ENCODE results near the gene CISD3.

Gene CISD3

DNA sequence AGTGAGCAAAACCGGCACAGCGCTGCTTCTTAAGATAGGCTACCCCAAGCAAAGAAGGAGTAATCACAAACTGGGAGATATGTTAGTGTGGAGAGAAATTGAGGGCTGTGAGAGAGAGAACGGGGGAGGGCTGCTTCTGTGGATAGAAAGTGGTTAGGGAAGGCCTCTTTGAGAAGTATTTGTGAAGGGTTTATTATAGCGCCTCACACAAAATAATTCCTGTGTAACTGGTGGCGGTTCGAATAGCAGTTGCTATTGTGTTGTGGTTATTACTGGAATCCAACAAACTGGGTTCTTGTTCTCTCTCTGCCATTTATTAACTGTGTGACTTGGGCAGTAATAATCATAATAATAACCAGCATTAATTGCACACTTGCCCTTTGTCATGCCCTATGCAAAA lies 9.2 kb upstream of the CISD3 start:
- H4K8ac ChIP-seq (ENCODE audit: low read length) = no peak overlapping the region
- no peaks in the 10 kb centered on the region for H3K9me3 ChIP-seq (ENCODE audit: control insufficient read depth, low read length)
- peaks cover 68 to 76% of the 10 kb centered on the region in 2 experiments for H3K36me3 ChIP-seq (ENCODE audit: control insufficient read depth in 1 of 2, insufficient read depth in 2 of 2, low read depth in 1 of 2, low read length in 2 of 2)
- H3K27me3 ChIP-seq (ENCODE audit: control insufficient read depth in 1 of 2, insufficient read depth in 1 of 2, low read length in 2 of 2) = no peaks in the 10 kb centered on the region
- H2AK5ac ChIP-seq (ENCODE audit: low read length, severe bottlenecking) = no peak overlapping the region
- no peak overlapping the region for H3K27ac ChIP-seq (ENCODE audit: low read length, poor library complexity, severe bottlenecking)
- H3K4me2 ChIP-seq (ENCODE audit: low read length, poor library complexity, severe bottlenecking) = no peak overlapping the region
- no peak overlapping the region for H3K4me3 ChIP-seq (ENCODE audit: insufficient read depth in 1 of 2, low read depth in 1 of 2, low read length in 2 of 2)
- H3K18ac ChIP-seq (ENCODE audit: low read depth in 1 of 2, low read length in 2 of 2) = no peak overlapping the region
- no peak for DNase-seq
- no peak overlapping the region for H3K23ac ChIP-seq (ENCODE audit: low read length in 2 of 2)
- H2BK120ac ChIP-seq (ENCODE audit: low read depth, low read length) = no peak overlapping the region
- no peak overlapping the region for H3K9ac ChIP-seq (ENCODE audit: low read length)
- H3K14ac ChIP-seq (ENCODE audit: low read length in 2 of 2) = no peak overlapping the region
- H4K91ac ChIP-seq (ENCODE audit: low read length) = no peak overlapping the region
- H3K79me1 ChIP-seq (replicated peaks; ENCODE audit: low read length, poor library complexity, severe bottlenecking) = peaks cover 1% of the 10 kb centered on the region
- H3K4ac ChIP-seq (ENCODE audit: low read depth in 1 of 2, low read length in 2 of 2) = no peak overlapping the region
- H3K4me1 ChIP-seq (ENCODE audit: control insufficient read depth, insufficient read depth, low read depth, low read length) = peaks cover 8% of the 10 kb centered on the region
- 99% methylated on average over 4 of the region's 6 CpGs for WGBS
- H2BK12ac ChIP-seq (ENCODE audit: low read length in 2 of 2) = no peak overlapping the region
- H2BK5ac ChIP-seq (ENCODE audit: low read depth, low read length, poor library complexity, severe bottlenecking) = no peak overlapping the region
- H2AFZ ChIP-seq (ENCODE audit: low read depth, low read length) = no peak overlapping the region
- no peak overlapping the region for H2BK15ac ChIP-seq (ENCODE audit: low read depth, poor library complexity, severe bottlenecking)

DNA sequence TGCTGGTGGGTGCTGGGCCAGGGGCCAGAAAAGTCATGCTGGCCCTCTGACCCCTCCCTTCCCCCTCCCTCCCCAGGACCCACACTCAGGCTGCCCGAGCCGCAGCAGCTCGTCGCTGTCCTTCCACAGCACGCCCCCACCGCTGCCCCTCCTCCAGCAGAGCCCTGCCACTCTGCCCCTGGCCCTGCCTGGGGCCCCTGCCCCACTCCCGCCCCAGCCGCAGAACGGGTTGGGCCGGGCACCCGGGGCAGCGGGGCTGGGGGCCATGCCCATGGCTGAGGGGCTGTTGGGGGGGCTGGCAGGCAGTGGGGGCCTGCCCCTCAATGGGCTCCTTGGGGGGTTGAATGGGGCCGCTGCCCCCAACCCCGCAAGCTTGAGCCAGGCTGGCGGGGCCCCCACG lies 8.3 kb upstream of the CISD3 start:
- Histone ChIP-seq H3K14ac (ENCODE audit: low read length in 2 of 2) (no peak overlapping the region), H3K4me2 (ENCODE audit: low read length, poor library complexity, severe bottlenecking) (no peak overlapping the region), H3K27me3 (ENCODE audit: control insufficient read depth in 1 of 2, insufficient read depth in 1 of 2, low read length in 2 of 2) (no peaks in the 10 kb centered on the region), H3K4ac (ENCODE audit: low read depth in 1 of 2, low read length in 2 of 2) (no peak overlapping the region), H2BK15ac (ENCODE audit: low read depth, poor library complexity, severe bottlenecking) (no peak overlapping the region), H2AK5ac (ENCODE audit: low read length, severe bottlenecking) (no peak overlapping the region), H3K36me3 (ENCODE audit: control insufficient read depth in 1 of 2, insufficient read depth in 2 of 2, low read depth in 1 of 2, low read length in 2 of 2) (peaks cover 60 to 68% of the 10 kb centered on the region in 2 experiments), H3K27ac (ENCODE audit: low read length, poor library complexity, severe bottlenecking) (no peak overlapping the region), H2BK12ac (ENCODE audit: low read length in 2 of 2) (no peak overlapping the region), H2AFZ (ENCODE audit: low read depth, low read length) (no peak overlapping the region), H3K9me3 (ENCODE audit: control insufficient read depth, low read length) (no peaks in the 10 kb centered on the region), H3K79me1 (replicated peaks; ENCODE audit: low read length, poor library complexity, severe bottlenecking) (peaks cover 1% of the 10 kb centered on the region), H4K8ac (ENCODE audit: low read length) (no peak overlapping the region), H2BK120ac (ENCODE audit: low read depth, low read length) (no peak overlapping the region), H3K18ac (ENCODE audit: low read depth in 1 of 2, low read length in 2 of 2) (no peak overlapping the region), H4K91ac (ENCODE audit: low read length) (no peak overlapping the region), H3K4me3 (ENCODE audit: insufficient read depth in 1 of 2, low read depth in 1 of 2, low read length in 2 of 2) (no peak overlapping the region), H3K23ac (ENCODE audit: low read length in 2 of 2) (no peak overlapping the region), H3K9ac (ENCODE audit: low read length) (no peak overlapping the region), H2BK5ac (ENCODE audit: low read depth, low read length, poor library complexity, severe bottlenecking) (no peak overlapping the region), H3K4me1 (ENCODE audit: control insufficient read depth, insufficient read depth, low read depth, low read length) (peaks cover 8% of the 10 kb centered on the region)
- WGBS = 95% methylated on average over 12 of the region's 16 CpGs
- no peak for DNase-seq

DNA sequence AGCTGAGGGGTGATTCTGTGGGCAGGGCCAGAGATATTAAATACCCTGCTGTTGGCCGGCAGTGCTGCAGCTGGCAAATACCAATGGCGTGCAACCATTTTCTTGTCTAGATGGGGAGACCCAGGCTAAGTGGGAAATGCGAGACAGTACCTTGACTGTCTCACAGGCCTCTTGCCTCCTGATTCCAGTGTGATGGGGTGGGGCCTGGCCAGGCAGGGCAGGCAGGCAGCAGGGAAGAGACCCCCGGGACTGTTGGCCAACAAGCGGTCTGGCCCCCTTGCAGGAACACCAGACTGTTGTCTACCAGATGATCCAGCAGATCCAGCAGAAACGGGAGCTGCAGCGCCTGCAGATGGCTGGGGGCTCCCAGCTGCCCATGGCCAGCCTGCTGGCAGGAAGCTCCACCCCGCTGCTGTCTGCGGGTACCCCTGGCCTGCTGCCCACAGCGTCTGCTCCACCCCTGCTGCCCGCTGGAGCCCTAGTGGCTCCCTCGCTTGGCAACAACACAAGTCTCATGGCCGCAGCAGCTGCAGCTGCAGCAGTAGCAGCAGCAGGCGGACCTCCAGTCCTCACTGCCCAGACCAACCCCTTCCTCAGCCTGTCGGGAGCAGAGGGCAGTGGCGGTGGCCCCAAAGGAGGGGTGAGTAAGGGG lies 5.7 kb upstream of the CISD3 start:
- Histone ChIP-seq H3K18ac (ENCODE audit: low read depth in 1 of 2, low read length in 2 of 2) (no peak overlapping the region), H3K4me1 (ENCODE audit: control insufficient read depth, insufficient read depth, low read depth, low read length) (peaks cover 11% of the 10 kb centered on the region), H3K27ac (ENCODE audit: low read length, poor library complexity, severe bottlenecking) (no peak overlapping the region), H3K4ac (ENCODE audit: low read depth in 1 of 2, low read length in 2 of 2) (no peak overlapping the region), H3K4me2 (ENCODE audit: low read length, poor library complexity, severe bottlenecking) (no peak overlapping the region), H2BK5ac (ENCODE audit: low read depth, low read length, poor library complexity, severe bottlenecking) (no peak overlapping the region), H2AFZ (ENCODE audit: low read depth, low read length) (no peak overlapping the region), H3K9me3 (ENCODE audit: control insufficient read depth, low read length) (no peaks in the 10 kb centered on the region), H2BK120ac (ENCODE audit: low read depth, low read length) (no peak overlapping the region), H3K4me3 (ENCODE audit: insufficient read depth in 1 of 2, low read depth in 1 of 2, low read length in 2 of 2) (no peak overlapping the region), H3K36me3 (ENCODE audit: control insufficient read depth in 1 of 2, insufficient read depth in 2 of 2, low read depth in 1 of 2, low read length in 2 of 2) (peaks cover 38 to 52% of the 10 kb centered on the region in 2 experiments), H2BK12ac (ENCODE audit: low read length in 2 of 2) (no peak overlapping the region), H3K14ac (ENCODE audit: low read length in 2 of 2) (no peak overlapping the region), H4K91ac (ENCODE audit: low read length) (no peak overlapping the region), H2AK5ac (ENCODE audit: low read length, severe bottlenecking) (no peak overlapping the region), H2BK15ac (ENCODE audit: low read depth, poor library complexity, severe bottlenecking) (no peak overlapping the region), H3K9ac (ENCODE audit: low read length) (no peak overlapping the region), H4K8ac (ENCODE audit: low read length) (no peak overlapping the region), H3K79me1 (replicated peaks; ENCODE audit: low read length, poor library complexity, severe bottlenecking) (peaks cover 1% of the 10 kb centered on the region), H3K23ac (ENCODE audit: low read length in 2 of 2) (peak overlapping the region in 1 of 2 experiments; percentile 67), H3K27me3 (ENCODE audit: control insufficient read depth in 1 of 2, insufficient read depth in 1 of 2, low read length in 2 of 2) (no peaks in the 10 kb centered on the region)
- no peak for DNase-seq
- WGBS = 95% methylated on average over 14 of the region's 16 CpGs

DNA sequence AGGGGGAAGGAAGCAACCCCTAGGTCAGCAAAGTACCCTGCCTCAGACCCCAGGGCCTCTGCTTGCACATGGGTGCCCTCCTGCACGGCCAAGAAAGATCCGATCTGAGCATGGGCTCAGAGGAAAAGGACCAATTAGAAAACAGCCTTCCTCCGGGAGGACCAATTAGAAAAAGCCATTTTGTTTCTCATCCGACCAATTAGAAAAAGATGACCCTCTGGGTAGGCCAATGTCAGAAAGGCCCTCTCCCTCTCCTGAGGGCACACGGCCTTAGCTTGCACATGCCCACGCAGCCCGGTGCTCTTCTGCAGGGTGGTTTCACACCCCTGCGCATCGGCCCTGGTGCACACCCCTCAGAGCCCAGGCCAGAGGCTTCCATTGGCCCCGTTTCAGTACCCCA lies 5.1 kb upstream of the CISD3 start:
- Histone ChIP-seq H3K36me3 (ENCODE audit: control insufficient read depth in 1 of 2, insufficient read depth in 2 of 2, low read depth in 1 of 2, low read length in 2 of 2) (peaks cover 38 to 46% of the 10 kb centered on the region in 2 experiments), H2BK120ac (ENCODE audit: low read depth, low read length) (no peak overlapping the region), H2AFZ (ENCODE audit: low read depth, low read length) (no peak overlapping the region), H3K23ac (ENCODE audit: low read length in 2 of 2) (no peak overlapping the region), H3K27me3 (ENCODE audit: control insufficient read depth in 1 of 2, insufficient read depth in 1 of 2, low read length in 2 of 2) (no peaks in the 10 kb centered on the region), H3K4me1 (ENCODE audit: control insufficient read depth, insufficient read depth, low read depth, low read length) (peaks cover 15% of the 10 kb centered on the region), H2BK15ac (ENCODE audit: low read depth, poor library complexity, severe bottlenecking) (no peak overlapping the region), H3K4ac (ENCODE audit: low read depth in 1 of 2, low read length in 2 of 2) (no peak overlapping the region), H2BK5ac (ENCODE audit: low read depth, low read length, poor library complexity, severe bottlenecking) (no peak overlapping the region), H4K91ac (ENCODE audit: low read length) (no peak overlapping the region), H3K18ac (ENCODE audit: low read depth in 1 of 2, low read length in 2 of 2) (no peak overlapping the region), H3K4me2 (ENCODE audit: low read length, poor library complexity, severe bottlenecking) (no peak overlapping the region), H3K9me3 (ENCODE audit: control insufficient read depth, low read length) (no peaks in the 10 kb centered on the region), H3K9ac (ENCODE audit: low read length) (no peak overlapping the region), H3K14ac (ENCODE audit: low read length in 2 of 2) (no peak overlapping the region), H4K8ac (ENCODE audit: low read length) (no peak overlapping the region), H3K27ac (ENCODE audit: low read length, poor library complexity, severe bottlenecking) (no peak overlapping the region), H3K4me3 (ENCODE audit: insufficient read depth in 1 of 2, low read depth in 1 of 2, low read length in 2 of 2) (no peak overlapping the region), H2BK12ac (ENCODE audit: low read length in 2 of 2) (no peak overlapping the region), H2AK5ac (ENCODE audit: low read length, severe bottlenecking) (no peak overlapping the region), H3K79me1 (replicated peaks; ENCODE audit: low read length, poor library complexity, severe bottlenecking) (peaks cover 1% of the 10 kb centered on the region)
- no peak for DNase-seq
- WGBS = 88% methylated on average over 10 of the region's 10 CpGs
